ENCODE data around the gene PSMA1. TPM values are rescaled to one million over a fixed set of nuclear protein-coding genes. Genes with fewer than 3 reads are reported as not detected.
A peak's percentile ranks its signal among the peaks of the same experiment; 100 is the strongest.

PSMA1 gene
- total and polyA plus RNA-seq, 2 of the 8 experiments (the other 6 are each of a cell fraction or from before 2014, with no cell fraction given), result 148 to 159 TPM

- H3K79me1 ChIP-seq (ENCODE audit: low read depth, low read length), result no peaks in the 10 kb centered on the region
- H3K9ac ChIP-seq (replicated peaks in 1 of 4; ENCODE audit: extremely low read depth in 1 of 4, low read depth in 3 of 4, low read length in 3 of 4), result no peak overlapping the region
- no peak overlapping the region for H2BK12ac ChIP-seq (ENCODE audit: low read depth, low read length)
- no peak overlapping the region for H3K14ac ChIP-seq (ENCODE audit: insufficient read length)
- CTCF ChIA-PET (ENCODE audit: partially characterized antibody), result interaction anchor here (0.8 to 3.0 kb wide), 9 partner anchors 11 to 413 kb away, joined by 3 to 19 read pairs (median 4); partner anchors contain the start of gene PSMA1
- no peaks in the 10 kb centered on the region for H4K20me1 ChIP-seq (replicated peaks in 1 of 2; ENCODE audit: control insufficient read depth in 1 of 2, insufficient read depth in 2 of 2, low read length in 2 of 2)
- H3K23me2 ChIP-seq (ENCODE audit: low read depth, low read length), result no peaks in the 10 kb centered on the region
- no peak overlapping the region for H3K23ac ChIP-seq (ENCODE audit: insufficient read length)
- WGBS, 2 experiments (ENCODE audit: extremely low coverage in 1 of 2, insufficient coverage in 1 of 2, insufficient read length in 1 of 2, insufficient replicate concordance in 2 of 2, low coverage in 1 of 2, low lambda C conversion rate in 2 of 2, missing lambda C conversion rate in 1 of 2), result 22% methylated on average over 5 of the region's 5 CpGs; no CpG with 5 or more reads in 1 of the 2 experiments
- FAIRE-seq (peak; percentile 36), DNase-seq (ENCODE audit: low read depth in 1 of 2, low spot score in 2 of 2) (no peak)
- H2BK15ac ChIP-seq (ENCODE audit: low read length), result no peak overlapping the region
- H3K4ac ChIP-seq (replicated peaks; ENCODE audit: insufficient read length, low read depth, low read length), result no peak overlapping the region
- H3K4me1 ChIP-seq (replicated peaks in 1 of 4; ENCODE audit: control insufficient read depth in 3 of 4, insufficient read depth in 4 of 4, low read length in 3 of 4), result peaks cover 2 to 6% (median 5%) of the 10 kb centered on the region in 4 experiments
- H4K5ac ChIP-seq (ENCODE audit: insufficient read length, low read depth, low read length), result no peak overlapping the region
- no peaks in the 10 kb centered on the region for H3K9me3 ChIP-seq (ENCODE audit: insufficient read depth in 2 of 2, low read depth in 1 of 2, low read length in 1 of 2)
- no peak overlapping the region for H2BK20ac ChIP-seq (ENCODE audit: low read length)
- no peak overlapping the region for H2AFZ ChIP-seq (ENCODE audit: low read length)
- no peak overlapping the region for H3K56ac ChIP-seq (replicated peaks; ENCODE audit: insufficient read length, low read depth, low read length)
- H3K18ac ChIP-seq (ENCODE audit: extremely low read depth, low read length), result no peak overlapping the region
- no peak overlapping the region for H3K27ac ChIP-seq (ENCODE audit: low read depth, low read length)
- H3K27me3 ChIP-seq (replicated peaks in 1 of 4; ENCODE audit: control insufficient read depth in 3 of 4, extremely low read depth in 1 of 4, insufficient read depth in 3 of 4, low read length in 3 of 4), result no peaks in the 10 kb centered on the region; a peak in 2 of 7 replicates
- H4K91ac ChIP-seq (replicated peaks; ENCODE audit: insufficient read length, low read length), result no peak overlapping the region
- no peak overlapping the region for H2AK5ac ChIP-seq (ENCODE audit: low read depth, low read length)
- H3K4me3 ChIP-seq (ENCODE audit: extremely low read depth in 1 of 4, insufficient read depth in 2 of 4, low read depth in 3 of 4, low read length in 4 of 4), result no peak overlapping the region
- POLR2A ChIA-PET (ENCODE audit: partially characterized antibody), result no interaction called here
- no peak overlapping the region for H4K8ac ChIP-seq (ENCODE audit: extremely low read depth, insufficient read depth, low read length)
- no peaks in the 10 kb centered on the region for H3K79me2 ChIP-seq (ENCODE audit: control insufficient read depth in 1 of 2, insufficient read depth in 2 of 2, low read length in 2 of 2)
- H2BK120ac ChIP-seq (replicated peaks; ENCODE audit: low read depth, low read length), result no peak overlapping the region
- H3K36me3 ChIP-seq (ENCODE audit: control insufficient read depth in 2 of 4, insufficient read depth in 4 of 4, low read length in 3 of 4), result no peaks in the 10 kb centered on the region
- H2BK5ac ChIP-seq (ENCODE audit: low read depth, low read length), result no peak overlapping the region
- no peak overlapping the region for H3K4me2 ChIP-seq (ENCODE audit: insufficient read depth in 1 of 2, low read depth in 2 of 2, low read length in 2 of 2)
- no peak for TF ChIP-seq BACH1 (IDR thresholded peaks at IDR 0.05; ENCODE audit: low read length)
- TF ChIP-seq SIN3A (conservative IDR thresholded peaks at IDR 0.05 in 1 of 2, IDR thresholded peaks at IDR 0.05 in 1 of 2; ENCODE audit: low read depth in 1 of 2, low read length in 2 of 2), result no peak
- TF ChIP-seq RFX5 (IDR thresholded peaks at IDR 0.05; ENCODE audit: borderline replicate concordance, low read depth, low read length), result no peak
- TF ChIP-seq CTCF (IDR thresholded peaks at IDR 0.05; ENCODE audit: control extremely low read depth in 1 of 3, insufficient read depth in 1 of 3, low read depth in 1 of 3, low read length in 3 of 3), result peak in 2 of 3 experiments; percentile 41 to 63; a peak in 2 of 4 replicates
- no peak for TF ChIP-seq HDAC6 (IDR thresholded peaks at IDR 0.05; ENCODE audit: low read depth, low read length)
- no peak for TF ChIP-seq ZNF274 (IDR thresholded peaks at IDR 0.05; ENCODE audit: borderline replicate concordance, extremely low read depth, low read length)
- no peak for TF ChIP-seq TEAD4 (IDR thresholded peaks at IDR 0.05; ENCODE audit: low read depth, low read length)
- TF ChIP-seq YY1 (IDR thresholded peaks at IDR 0.05; ENCODE audit: low read depth, low read length), result no peak
- no peak for TF ChIP-seq TAF1 (IDR thresholded peaks at IDR 0.05; ENCODE audit: low read depth, low read length)
- TF ChIP-seq CTBP2 (IDR thresholded peaks at IDR 0.05; ENCODE audit: borderline replicate concordance, insufficient read depth, insufficient read length, low read length), result no peak
- TF ChIP-seq POLR2A (IDR thresholded peaks at IDR 0.05; ENCODE audit: control extremely low read depth in 1 of 2, low read depth in 2 of 2, low read length in 2 of 2), result no peak
Observed at GRCh38 chr11:14537134-14537599, 17.0 kb upstream of the PSMA1 start.

All from H1 (cell line).